GM18505 (cell line): ENCODE results near the gene SMC3.
A peak's percentile ranks its signal among the peaks of the same experiment; 100 is the strongest.

Experiments used
- ATAC-seq: cut with Tn5 transposase; IDR thresholded peaks from one replicate; pipeline ENCODE4 v1.9.1; 2021; ENCODE audit not compliant: unreplicated experiment
- POLR2A ChIP-seq: IDR thresholded peaks from 4 replicates; pipeline ENCODE4 v1.6.1; 2011; ENCODE audit warnings: borderline replicate concordance; ENCODE audit not compliant: insufficient read depth, insufficient read length; ENCODE audit errors: extremely low read depth

Gene SMC3

DNA sequence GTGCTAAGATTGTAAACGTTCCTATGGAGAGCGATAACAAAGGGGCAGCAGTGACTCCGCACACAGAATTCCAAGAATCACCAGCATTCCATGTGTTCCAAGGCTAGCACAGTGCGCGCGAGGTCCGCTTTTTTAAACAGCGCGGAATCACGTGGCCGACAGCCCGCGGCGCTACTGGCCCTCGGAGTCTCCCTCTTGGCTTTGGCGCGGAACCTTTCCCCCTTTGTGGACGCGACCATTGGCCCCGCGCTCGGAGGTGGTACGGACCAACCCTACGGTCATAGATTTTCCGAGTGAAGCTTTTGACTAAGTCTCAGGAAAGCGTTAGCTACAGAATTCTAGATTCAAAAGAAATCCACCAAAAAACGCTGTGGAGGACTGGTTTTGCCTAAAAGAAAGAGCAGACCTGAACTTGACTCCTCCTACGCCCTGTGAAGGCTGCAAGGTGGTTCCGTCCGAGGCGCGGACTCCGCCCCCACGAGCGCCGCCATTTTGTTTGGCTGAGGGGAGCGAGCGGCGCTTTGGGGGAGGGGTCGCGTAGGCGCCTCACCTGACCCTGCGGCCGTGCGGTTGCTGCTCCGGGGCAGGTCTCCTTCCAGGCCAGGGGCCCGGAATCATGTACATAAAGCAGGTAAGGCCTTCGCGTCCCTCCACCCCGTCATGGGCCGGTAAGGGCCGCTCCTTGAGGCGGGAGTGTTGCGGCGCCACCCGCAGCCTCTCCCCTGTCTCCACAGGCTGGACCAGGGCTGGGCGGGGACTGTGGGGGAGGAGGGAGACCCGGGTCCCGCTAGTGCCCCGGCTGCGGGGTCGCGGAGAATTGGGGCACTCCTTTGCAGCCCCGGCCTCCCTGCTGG is at the start of gene SMC3:
Gene SMC3 (plus strand): TSS at position 495 of the 854 bp plus-strand sequence. CDS start 122 bp downstream, at position 617.
- peak; percentile 89 for ATAC-seq
- peak; percentile 77 for TF ChIP-seq POLR2A

GRCh38 chr10:110522365-110522988 is 45.0 kb upstream of the SMC3 start:
- no peak for ATAC-seq
- TF ChIP-seq POLR2A = no peak

- ATAC-seq = no peak
- TF ChIP-seq POLR2A = no peak
These were observed 43.8 kb upstream of the SMC3 start for GRCh38 chr10:110523736-110524135.

- ATAC-seq = no peak
These were observed 43.2 kb upstream of the SMC3 start for GRCh38 chr10:110524179-110524858.

GRCh38 chr10:110524859-110525232 is 42.6 kb upstream of the SMC3 start:
- no peak for ATAC-seq
- TF ChIP-seq POLR2A = no peak

More at GRCh38 chr10:110524179-110524858, 43.2 kb upstream of the SMC3 start:
- TF ChIP-seq POLR2A = no peak

- no peak for ATAC-seq
- TF ChIP-seq POLR2A = no peak
These were observed 41.9 kb upstream of the SMC3 start for GRCh38 chr10:110525349-110526260.

DNA sequence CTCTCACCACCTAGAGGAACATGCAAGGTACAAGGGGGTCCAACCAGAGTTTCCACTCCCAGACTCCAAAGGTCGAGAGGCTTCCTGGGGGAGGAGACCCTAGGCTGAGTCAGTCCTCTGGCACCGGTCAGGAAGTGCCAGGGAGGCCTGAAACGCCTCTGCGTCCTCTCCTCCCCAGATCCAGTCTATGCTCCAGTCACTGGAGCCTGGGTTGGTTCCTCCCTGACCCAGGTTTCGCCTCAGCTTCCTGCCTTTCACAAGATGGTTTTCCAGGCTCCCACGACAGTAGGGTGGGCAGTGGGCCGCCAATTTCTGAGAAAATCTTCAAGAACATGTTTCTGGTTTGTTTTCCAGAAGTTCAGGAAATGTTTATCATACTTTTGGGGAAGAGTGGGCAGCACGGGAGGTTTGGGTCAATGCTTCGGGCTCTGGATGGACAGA is 39.7 kb upstream of the SMC3 start:
- no peak for ATAC-seq
- TF ChIP-seq POLR2A = no peak

GRCh38 chr10:110528224-110528996 is 39.1 kb upstream of the SMC3 start:
- no peak for ATAC-seq
- TF ChIP-seq POLR2A = no peak

- peak; percentile 69 for ATAC-seq
These were observed 38.4 kb upstream of the SMC3 start for GRCh38 chr10:110528997-110529524.

- ATAC-seq = no peak
These were observed 37.9 kb upstream of the SMC3 start for GRCh38 chr10:110529596-110530011.

DNA sequence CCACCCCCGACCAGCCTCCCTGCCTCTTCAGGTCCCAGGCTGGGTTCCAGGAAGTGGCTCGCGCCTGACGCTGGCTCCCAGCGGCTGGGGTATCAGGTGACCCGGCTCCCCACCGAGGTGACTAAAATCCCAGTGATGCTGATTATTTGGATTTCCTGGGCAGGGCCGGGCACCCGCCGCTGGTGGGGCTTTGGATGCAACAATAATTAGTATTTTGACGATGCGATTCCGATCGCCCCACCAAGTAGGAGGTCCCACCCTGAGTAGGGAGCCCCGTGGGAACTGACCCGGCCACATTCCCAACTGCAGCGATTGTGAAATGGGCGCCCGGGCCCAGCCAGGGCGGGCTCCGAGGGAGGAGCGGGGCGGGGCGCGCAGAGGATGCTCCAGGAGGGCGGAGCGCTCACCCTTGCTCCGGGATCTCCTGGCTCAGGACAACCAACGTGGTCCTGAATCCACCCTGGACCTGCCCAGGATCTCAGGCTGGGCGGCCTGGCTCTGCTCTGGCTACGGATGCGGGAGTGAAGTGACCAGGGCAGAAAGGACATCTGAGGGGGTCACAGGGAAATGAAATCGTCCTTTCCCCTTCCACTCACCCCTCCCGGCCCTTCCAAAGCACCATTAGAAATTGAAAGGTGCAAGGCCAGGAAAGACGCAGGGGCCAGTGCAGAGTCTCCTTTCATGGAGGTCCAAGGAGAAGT is 37.2 kb upstream of the SMC3 start:
- TF ChIP-seq POLR2A = no peak
- ATAC-seq = no peak

More at GRCh38 chr10:110529596-110530011, 37.9 kb upstream of the SMC3 start:
- no peak for TF ChIP-seq POLR2A
